Panc1 (cell line): ENCODE measurements around the gene FHL2. TPM values are rescaled to one million over a fixed set of nuclear protein-coding genes. Genes with fewer than 3 reads are reported as not detected.

ENCODE experiments used
- ATAC-seq: fragments of 200-7000 bp; cut with Tn5 transposase; 2 replicates; pipeline ENCODE4 v1.9.1; 2020; ENCODE audit warnings: mild to moderate bottlenecking, moderate library complexity
- BruUV-seq: library from RNA; stranded (reverse); fragments of 400-500 nt; replicated peaks from 2 replicates; lab custom pipeline; 2021; lab: Mats Ljungman, UMichigan
- CTCF ChIA-PET: fragments of 300-600 bp; sonication (Branson Sonifier 250); formaldehyde crosslinking; loops from one replicate; lab custom pipeline; 2022; ENCODE audit warnings: antibody characterized with exemption; lab: Charles Lee
- POLR2A ChIA-PET: fragments of 300-600 bp; sonication (Branson Sonifier 250); formaldehyde crosslinking; loops from one replicate; lab custom pipeline; 2022; ENCODE audit warnings: antibody characterized with exemption; lab: Charles Lee
- DNase-seq: peaks from one replicate; pipeline ENCODE4 v3.0.0-alpha.2; 2010; ENCODE audit warnings: low read depth, low spot score
- H3K27ac ChIP-seq: 2 replicates; pipeline ENCODE4 v1.5.1; 2011; ENCODE audit warnings: mild to moderate bottlenecking, low read length, inconsistent platforms
- H3K27me3 ChIP-seq: fragments of 200-500 bp; sonication (Bioruptor generic); 2 replicates; pipeline ENCODE4 v1.6.0; 2014; ENCODE audit warnings: low read length, inconsistent platforms; ENCODE audit not compliant: control insufficient read depth, insufficient read depth
- H3K36me3 ChIP-seq: fragments of 200-500 bp; sonication (Bioruptor generic); 2 replicates; pipeline ENCODE4 v1.5.1; 2014; ENCODE audit warnings: inconsistent platforms, mild to moderate bottlenecking, low read length, moderate library complexity; ENCODE audit not compliant: control insufficient read depth, insufficient read depth
- H3K4me1 ChIP-seq: 2 replicates; pipeline ENCODE4 v1.5.1; 2011; ENCODE audit warnings: inconsistent platforms, mild to moderate bottlenecking, low read length, moderate library complexity; ENCODE audit not compliant: control insufficient read depth, insufficient read depth
- H3K4me3 ChIP-seq, 2 experiments: 2 replicates each; pipeline ENCODE4 v1.5.1; 2011 to 2012; ENCODE audit warnings: low read depth in 2 of 2, low read length in 2 of 2, mild to moderate bottlenecking in 2 of 2, inconsistent platforms in 1 of 2, moderate library complexity in 1 of 2
- H3K9me3 ChIP-seq: fragments of 200-500 bp; sonication (Bioruptor generic); 2 replicates; pipeline ENCODE4 v1.5.1; 2014; ENCODE audit warnings: low read depth, mild to moderate bottlenecking, inconsistent platforms, low read length, moderate library complexity; ENCODE audit not compliant: control insufficient read depth, insufficient read depth
- POLR2AphosphoS5 ChIP-seq: IDR thresholded peaks from 2 replicates; pipeline ENCODE4 v1.6.1; 2012; ENCODE audit warnings: mild to moderate bottlenecking, low read depth, low read length, moderate library complexity
- SIN3A ChIP-seq: IDR thresholded peaks from 2 replicates; pipeline ENCODE4 v1.6.1; 2012; ENCODE audit warnings: low read depth, mild to moderate bottlenecking, low read length, moderate library complexity, borderline replicate concordance; ENCODE audit not compliant: insufficient read depth
- TCF7L2 ChIP-seq: IDR thresholded peaks from 2 replicates; pipeline ENCODE4 v1.6.1; 2011; ENCODE audit warnings: mild to moderate bottlenecking, low read depth, low read length, inconsistent platforms
- in situ Hi-C: cut with HindIII; loops from 2 replicates; pipeline ENCODE4 v1.10.0; 2016; ENCODE audit warnings: low sequenced_read_pairs, low pct_unique_long_range_greater_than_20kb
- intact Hi-C: fragments of 100-400 bp; cut with micrococcal nuclease; formaldehyde crosslinking; loops from one replicate; pipeline ENCODE4 v1.10.0; 2022; ENCODE audit not compliant: unreplicated experiment
- total RNA-seq: library from RNA; stranded (reverse); gene quantifications from one replicate; pipeline ENCODE4 v1.2.1, GENCODE V29; 2021; ENCODE audit not compliant: unreplicated experiment
- TF ChIP-seq, protein P1 (sequence below), 2 experiments: IDR thresholded peaks; 2 replicates each; pipeline ENCODE4 v1.6.1; 2011 to 2012; ENCODE audit warnings: low read depth in 2 of 2, control low read depth in 1 of 2, low read length in 1 of 2, mild to moderate bottlenecking in 1 of 2, moderate library complexity in 1 of 2; ENCODE audit not compliant: insufficient read depth in 1 of 2
- TF ChIP-seq, protein P2 (sequence below): fragments of 450-650 bp; IDR thresholded peaks from 2 replicates; pipeline ENCODE4 v1.5.1; 2017; ENCODE audit warnings: mild to moderate bottlenecking

Gene FHL2
- total RNA-seq, 1 experiment from 2014 or later: 378 TPM

DNA sequence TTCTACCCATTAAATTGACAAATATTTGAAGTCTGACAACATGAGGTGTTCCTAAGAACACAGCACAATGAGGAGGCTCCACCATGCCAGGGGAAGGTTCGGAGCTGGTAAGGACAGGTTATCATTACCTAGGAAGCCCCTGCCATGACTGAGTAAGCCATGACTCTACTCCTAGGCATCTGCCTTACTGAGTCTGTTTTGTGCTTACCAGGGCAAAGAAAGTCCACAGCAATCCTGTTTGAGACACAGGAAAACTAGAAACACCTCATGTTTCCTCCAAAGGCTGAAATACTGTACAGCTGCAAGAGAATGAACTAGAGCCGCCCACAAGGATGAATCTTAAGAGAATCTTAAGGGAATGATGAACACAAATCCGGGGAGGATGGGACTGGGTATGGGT lies 80.9 kb downstream of the FHL2 start:
- Histone ChIP-seq H3K4me3 (no peak overlapping the region), H3K4me1 (peaks cover 5% of the 10 kb centered on the region; the same call in 1 of the 2 replicates), H3K27me3 (no peaks in the 10 kb centered on the region), H3K27ac (no peak overlapping the region), H3K36me3 (no peaks in the 10 kb centered on the region), H3K9me3 (no peaks in the 10 kb centered on the region)
- ChIA-PET POLR2A (no interaction called here), CTCF (no interaction called here)
- no peak for TF ChIP-seq POLR2AphosphoS5
- TF ChIP-seq, protein P1, sequence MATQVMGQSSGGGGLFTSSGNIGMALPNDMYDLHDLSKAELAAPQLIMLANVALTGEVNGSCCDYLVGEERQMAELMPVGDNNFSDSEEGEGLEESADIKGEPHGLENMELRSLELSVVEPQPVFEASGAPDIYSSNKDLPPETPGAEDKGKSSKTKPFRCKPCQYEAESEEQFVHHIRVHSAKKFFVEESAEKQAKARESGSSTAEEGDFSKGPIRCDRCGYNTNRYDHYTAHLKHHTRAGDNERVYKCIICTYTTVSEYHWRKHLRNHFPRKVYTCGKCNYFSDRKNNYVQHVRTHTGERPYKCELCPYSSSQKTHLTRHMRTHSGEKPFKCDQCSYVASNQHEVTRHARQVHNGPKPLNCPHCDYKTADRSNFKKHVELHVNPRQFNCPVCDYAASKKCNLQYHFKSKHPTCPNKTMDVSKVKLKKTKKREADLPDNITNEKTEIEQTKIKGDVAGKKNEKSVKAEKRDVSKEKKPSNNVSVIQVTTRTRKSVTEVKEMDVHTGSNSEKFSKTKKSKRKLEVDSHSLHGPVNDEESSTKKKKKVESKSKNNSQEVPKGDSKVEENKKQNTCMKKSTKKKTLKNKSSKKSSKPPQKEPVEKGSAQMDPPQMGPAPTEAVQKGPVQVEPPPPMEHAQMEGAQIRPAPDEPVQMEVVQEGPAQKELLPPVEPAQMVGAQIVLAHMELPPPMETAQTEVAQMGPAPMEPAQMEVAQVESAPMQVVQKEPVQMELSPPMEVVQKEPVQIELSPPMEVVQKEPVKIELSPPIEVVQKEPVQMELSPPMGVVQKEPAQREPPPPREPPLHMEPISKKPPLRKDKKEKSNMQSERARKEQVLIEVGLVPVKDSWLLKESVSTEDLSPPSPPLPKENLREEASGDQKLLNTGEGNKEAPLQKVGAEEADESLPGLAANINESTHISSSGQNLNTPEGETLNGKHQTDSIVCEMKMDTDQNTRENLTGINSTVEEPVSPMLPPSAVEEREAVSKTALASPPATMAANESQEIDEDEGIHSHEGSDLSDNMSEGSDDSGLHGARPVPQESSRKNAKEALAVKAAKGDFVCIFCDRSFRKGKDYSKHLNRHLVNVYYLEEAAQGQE (IDR thresholded peaks at IDR 0.05; ENCODE audit: insufficient read depth in 1 of 2, low read depth in 2 of 2, low read length in 1 of 2): no peak
- TF ChIP-seq, protein P2, sequence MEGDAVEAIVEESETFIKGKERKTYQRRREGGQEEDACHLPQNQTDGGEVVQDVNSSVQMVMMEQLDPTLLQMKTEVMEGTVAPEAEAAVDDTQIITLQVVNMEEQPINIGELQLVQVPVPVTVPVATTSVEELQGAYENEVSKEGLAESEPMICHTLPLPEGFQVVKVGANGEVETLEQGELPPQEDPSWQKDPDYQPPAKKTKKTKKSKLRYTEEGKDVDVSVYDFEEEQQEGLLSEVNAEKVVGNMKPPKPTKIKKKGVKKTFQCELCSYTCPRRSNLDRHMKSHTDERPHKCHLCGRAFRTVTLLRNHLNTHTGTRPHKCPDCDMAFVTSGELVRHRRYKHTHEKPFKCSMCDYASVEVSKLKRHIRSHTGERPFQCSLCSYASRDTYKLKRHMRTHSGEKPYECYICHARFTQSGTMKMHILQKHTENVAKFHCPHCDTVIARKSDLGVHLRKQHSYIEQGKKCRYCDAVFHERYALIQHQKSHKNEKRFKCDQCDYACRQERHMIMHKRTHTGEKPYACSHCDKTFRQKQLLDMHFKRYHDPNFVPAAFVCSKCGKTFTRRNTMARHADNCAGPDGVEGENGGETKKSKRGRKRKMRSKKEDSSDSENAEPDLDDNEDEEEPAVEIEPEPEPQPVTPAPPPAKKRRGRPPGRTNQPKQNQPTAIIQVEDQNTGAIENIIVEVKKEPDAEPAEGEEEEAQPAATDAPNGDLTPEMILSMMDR: no peak
- TF ChIP-seq SIN3A: no peak
- no peak for TF ChIP-seq TCF7L2
- BruUV-seq: no TSS peak
- ATAC-seq: 0 out of 2 replicates have a peak, but pooled peaks have one; percentile 32
- in situ Hi-C loops (no loop called here), intact Hi-C loops (no loop called here)
- no peak for DNase-seq

DNA sequence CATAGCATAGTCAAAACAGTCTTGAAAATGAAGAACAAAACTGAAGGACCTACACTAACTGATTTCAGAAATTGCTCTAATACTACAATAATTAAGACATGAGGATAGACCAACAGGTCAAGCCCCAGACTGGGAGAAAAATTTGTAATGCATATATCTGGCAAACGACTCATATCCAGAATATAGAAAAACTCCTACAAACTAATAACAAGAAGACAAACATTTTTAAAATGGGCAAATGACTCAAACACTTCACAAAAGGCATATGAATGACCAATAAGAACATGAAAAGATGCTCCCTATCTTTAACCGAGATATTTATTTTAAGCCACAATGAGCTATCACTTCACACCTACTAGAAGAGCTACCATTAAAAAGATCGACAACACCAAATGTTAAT lies 83.5 kb downstream of the FHL2 start:
- intact Hi-C loops: no loop called here
- ChIA-PET POLR2A (no interaction called here), CTCF (no interaction called here)
- Histone ChIP-seq H3K27me3 (no peaks in the 10 kb centered on the region), H3K4me1 (no peaks in the 10 kb centered on the region), H3K36me3 (no peaks in the 10 kb centered on the region), H3K27ac (no peak overlapping the region), H3K4me3 (no peak overlapping the region), H3K9me3 (no peaks in the 10 kb centered on the region)
- BruUV-seq: no TSS peak
- in situ Hi-C loops: no loop called here
- TF ChIP-seq TCF7L2 (no peak), POLR2AphosphoS5 (no peak), SIN3A (no peak)
- TF ChIP-seq, protein P2: no peak
- no peak for DNase-seq
- ATAC-seq: no peak
